ENCODE measurements around the gene IRX2.

The IRX2 gene

GRCh38 chr5:2703615-2704014, 47.9 kb downstream of the IRX2 start:
- Histone ChIP-seq H3K9me3 (no peaks in the 10 kb centered on the region), H3K4me3 (no peak overlapping the region), H3K27me3 (peaks cover 0 to 26% of the 10 kb centered on the region in 2 donors), H3K36me3 (no peaks in the 10 kb centered on the region), H3K27ac (no peak overlapping the region), H3K4me1 (no peaks in the 10 kb centered on the region)
- no peak for TF ChIP-seq CTCF (IDR thresholded peaks at IDR 0.05)
- intact Hi-C loops (cut with DNase I; ENCODE audit: low total_unique reads): no loop called here
- no peak for DNase-seq

- H3K4me3 ChIP-seq: no peak overlapping the region
- no peak for TF ChIP-seq CTCF (IDR thresholded peaks at IDR 0.05)
- intact Hi-C loops (cut with DNase I; ENCODE audit: low total_unique reads): no loop called here
- H3K36me3 ChIP-seq: no peaks in the 10 kb centered on the region
- H3K27ac ChIP-seq: no peak overlapping the region
- no peaks in the 10 kb centered on the region for H3K9me3 ChIP-seq
- no peak for DNase-seq
- peaks cover 0 to 26% of the 10 kb centered on the region in 2 donors for H3K27me3 ChIP-seq
- H3K4me1 ChIP-seq: no peaks in the 10 kb centered on the region
These were observed 48.4 kb downstream of the IRX2 start for GRCh38 chr5:2703041-2703440.

- no peak overlapping the region for H3K4me3 ChIP-seq
- H3K9me3 ChIP-seq: no peaks in the 10 kb centered on the region
- DNase-seq: no peak
- no peaks in the 10 kb centered on the region for H3K4me1 ChIP-seq
- H3K27me3 ChIP-seq: peaks cover 0 to 26% of the 10 kb centered on the region in 2 donors
- no peaks in the 10 kb centered on the region for H3K36me3 ChIP-seq
- no peak overlapping the region for H3K27ac ChIP-seq
- intact Hi-C loops (cut with DNase I; ENCODE audit: low total_unique reads): no loop called here
- no peak for TF ChIP-seq CTCF (IDR thresholded peaks at IDR 0.05)
These were observed 49.2 kb downstream of the IRX2 start for GRCh38 chr5:2702096-2702879.

GRCh38 chr5:2701592-2701991, 49.9 kb downstream of the IRX2 start:
- Histone ChIP-seq H3K4me1 (no peaks in the 10 kb centered on the region), H3K36me3 (no peaks in the 10 kb centered on the region), H3K9me3 (no peaks in the 10 kb centered on the region), H3K27ac (no peak overlapping the region), H3K27me3 (peaks cover 0 to 26% of the 10 kb centered on the region in 2 donors), H3K4me3 (no peak overlapping the region)
- no peak for DNase-seq
- intact Hi-C loops (cut with DNase I; ENCODE audit: low total_unique reads): no loop called here
- TF ChIP-seq CTCF (IDR thresholded peaks at IDR 0.05): no peak

GRCh38 chr5:2700876-2701275, 50.6 kb downstream of the IRX2 start:
- H3K27me3 ChIP-seq: peaks cover 0 to 23% of the 10 kb centered on the region in 2 donors
- no peak overlapping the region for H3K4me3 ChIP-seq
- H3K36me3 ChIP-seq: no peaks in the 10 kb centered on the region
- no peak overlapping the region for H3K27ac ChIP-seq
- intact Hi-C loops (cut with DNase I; ENCODE audit: low total_unique reads): no loop called here
- TF ChIP-seq CTCF (IDR thresholded peaks at IDR 0.05): no peak
- H3K4me1 ChIP-seq: no peaks in the 10 kb centered on the region
- DNase-seq: no peak
- no peaks in the 10 kb centered on the region for H3K9me3 ChIP-seq
